Measurements from ENCODE around the gene SZT2.

SZT2 gene

DNA sequence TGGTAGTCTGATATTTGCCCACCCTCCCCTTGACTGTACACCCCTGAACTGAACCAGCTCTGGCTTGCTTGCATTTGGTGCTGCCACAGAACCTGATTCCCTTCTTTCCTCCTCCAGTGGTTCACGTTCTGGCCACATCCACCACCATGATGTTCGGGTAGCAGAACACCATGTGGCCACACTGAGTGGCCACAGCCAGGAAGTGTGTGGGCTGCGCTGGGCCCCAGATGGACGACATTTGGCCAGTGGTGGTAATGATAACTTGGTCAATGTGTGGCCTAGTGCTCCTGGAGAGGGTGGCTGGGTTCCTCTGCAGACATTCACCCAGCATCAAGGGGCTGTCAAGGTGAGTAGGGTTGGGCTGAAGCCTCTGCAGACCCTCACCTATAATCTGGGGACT, 29.1 kb upstream of the SZT2 start:
- no peaks in the 10 kb centered on the region for H3K27me3 ChIP-seq (ENCODE audit: control insufficient read depth in 1 of 2, insufficient read depth in 2 of 2, low read length in 2 of 2)
- no peak overlapping the region for H3K27ac ChIP-seq (ENCODE audit: low read depth, low read length)
- H3K36me3 ChIP-seq (ENCODE audit: control insufficient read depth in 1 of 2, insufficient read depth in 2 of 2, low read length in 2 of 2), result peaks cover 36 to 51% of the 10 kb centered on the region in 2 donors
- H3K9ac ChIP-seq (ENCODE audit: low read depth in 1 of 2, low read length in 2 of 2), result peak overlapping the region in 1 of 2 donors; percentile 18
- H3K9me3 ChIP-seq (ENCODE audit: control insufficient read depth in 1 of 2, low read length in 2 of 2), result no peaks in the 10 kb centered on the region
- peaks cover 42 to 52% of the 10 kb centered on the region in 2 donors for H3K4me1 ChIP-seq (ENCODE audit: control insufficient read depth in 1 of 2, insufficient read depth in 2 of 2, low read length in 2 of 2)
- H3K4me3 ChIP-seq (ENCODE audit: low read depth in 1 of 2, low read length in 2 of 2), result peak overlapping the region; percentile 74 to 77

DNA sequence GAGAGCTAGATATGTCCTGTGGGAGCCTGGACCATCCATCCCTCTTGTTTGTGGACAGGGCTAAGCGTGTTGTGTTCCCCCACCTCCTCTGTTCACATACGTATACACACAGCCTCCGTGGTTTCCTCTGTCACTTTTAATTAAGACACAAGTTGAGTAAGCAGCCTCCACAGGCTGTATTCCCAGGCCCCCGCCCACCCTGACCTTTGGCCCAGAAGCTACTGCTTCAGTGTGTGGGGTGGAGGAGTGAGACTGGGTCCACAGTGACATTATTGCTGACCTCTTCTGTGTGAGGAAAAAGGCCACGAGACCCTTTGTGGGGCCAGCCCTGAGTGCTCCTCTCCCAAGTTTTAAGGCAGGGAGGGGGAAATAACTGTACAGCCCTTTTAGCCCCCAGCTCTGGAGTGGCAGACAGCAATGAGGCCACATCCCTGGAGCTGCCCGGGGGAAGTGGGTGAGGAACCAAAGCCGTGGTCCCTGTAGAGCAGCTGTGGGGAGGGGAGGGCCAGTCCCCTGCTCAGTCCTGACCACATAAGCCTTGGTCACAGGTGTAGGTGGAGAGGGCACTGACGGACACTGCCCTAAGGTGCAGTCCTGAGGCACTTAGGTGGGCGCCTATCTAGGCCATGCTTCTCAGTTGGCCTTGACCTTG, 26.3 kb upstream of the SZT2 start:
- Histone ChIP-seq H3K4me3 (ENCODE audit: low read depth in 1 of 2, low read length in 2 of 2) (peak overlapping the region in 1 of 2 donors; percentile 5), H3K36me3 (ENCODE audit: control insufficient read depth in 1 of 2, insufficient read depth in 2 of 2, low read length in 2 of 2) (peaks cover 36 to 51% of the 10 kb centered on the region in 2 donors), H3K9ac (ENCODE audit: low read depth in 1 of 2, low read length in 2 of 2) (peak overlapping the region in 1 of 2 donors; percentile 11), H3K4me1 (ENCODE audit: control insufficient read depth in 1 of 2, insufficient read depth in 2 of 2, low read length in 2 of 2) (peaks cover 50 to 63% of the 10 kb centered on the region in 2 donors), H3K27ac (ENCODE audit: low read depth, low read length) (no peak overlapping the region), H3K9me3 (ENCODE audit: control insufficient read depth in 1 of 2, low read length in 2 of 2) (no peaks in the 10 kb centered on the region), H3K27me3 (ENCODE audit: control insufficient read depth in 1 of 2, insufficient read depth in 2 of 2, low read length in 2 of 2) (no peaks in the 10 kb centered on the region)

GRCh38 chr1:43363935-43364525, 25.7 kb upstream of the SZT2 start:
- H3K27ac ChIP-seq (ENCODE audit: low read depth, low read length), result no peak overlapping the region
- H3K9ac ChIP-seq (ENCODE audit: low read depth in 1 of 2, low read length in 2 of 2), result no peak overlapping the region
- peaks cover 55 to 67% of the 10 kb centered on the region in 2 donors for H3K4me1 ChIP-seq (ENCODE audit: control insufficient read depth in 1 of 2, insufficient read depth in 2 of 2, low read length in 2 of 2)
- no peaks in the 10 kb centered on the region for H3K27me3 ChIP-seq (ENCODE audit: control insufficient read depth in 1 of 2, insufficient read depth in 2 of 2, low read length in 2 of 2)
- peak overlapping the region in 1 of 2 donors; percentile 5 for H3K4me3 ChIP-seq (ENCODE audit: low read depth in 1 of 2, low read length in 2 of 2)
- H3K9me3 ChIP-seq (ENCODE audit: control insufficient read depth in 1 of 2, low read length in 2 of 2), result no peaks in the 10 kb centered on the region
- H3K36me3 ChIP-seq (ENCODE audit: control insufficient read depth in 1 of 2, insufficient read depth in 2 of 2, low read length in 2 of 2), result peaks cover 36 to 51% of the 10 kb centered on the region in 2 donors

DNA sequence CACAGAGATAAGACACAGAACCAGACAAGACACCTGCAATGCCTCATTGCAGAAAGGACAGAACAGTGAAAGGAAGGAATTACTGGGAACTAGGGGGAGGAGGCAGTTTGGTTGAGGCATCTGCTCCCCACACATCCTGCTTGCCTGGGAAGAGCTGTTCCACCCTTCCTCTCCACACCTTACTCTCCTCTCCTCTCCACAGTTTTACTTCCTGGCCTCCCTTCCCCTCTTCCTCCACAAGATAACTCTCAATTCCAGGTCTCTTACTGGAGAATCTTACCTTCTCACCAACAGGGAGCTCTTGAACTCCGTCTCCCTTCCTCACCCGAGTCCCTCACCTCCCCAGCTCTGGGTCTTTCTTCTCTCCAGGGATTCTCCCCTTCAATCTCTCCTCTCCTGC, 24.0 kb upstream of the SZT2 start:
- H3K36me3 ChIP-seq (ENCODE audit: control insufficient read depth in 1 of 2, insufficient read depth in 2 of 2, low read length in 2 of 2), result peaks cover 34 to 49% of the 10 kb centered on the region in 2 donors
- H3K27ac ChIP-seq (ENCODE audit: low read depth, low read length), result no peak overlapping the region
- no peaks in the 10 kb centered on the region for H3K27me3 ChIP-seq (ENCODE audit: control insufficient read depth in 1 of 2, insufficient read depth in 2 of 2, low read length in 2 of 2)
- H3K9me3 ChIP-seq (ENCODE audit: control insufficient read depth in 1 of 2, low read length in 2 of 2), result no peaks in the 10 kb centered on the region
- peak overlapping the region; percentile 58 to 59 for H3K9ac ChIP-seq (ENCODE audit: low read depth in 1 of 2, low read length in 2 of 2)
- peaks cover 39 to 52% of the 10 kb centered on the region in 2 donors for H3K4me1 ChIP-seq (ENCODE audit: control insufficient read depth in 1 of 2, insufficient read depth in 2 of 2, low read length in 2 of 2)
- peak overlapping the region; percentile 90 to 92 for H3K4me3 ChIP-seq (ENCODE audit: low read depth in 1 of 2, low read length in 2 of 2)

DNA sequence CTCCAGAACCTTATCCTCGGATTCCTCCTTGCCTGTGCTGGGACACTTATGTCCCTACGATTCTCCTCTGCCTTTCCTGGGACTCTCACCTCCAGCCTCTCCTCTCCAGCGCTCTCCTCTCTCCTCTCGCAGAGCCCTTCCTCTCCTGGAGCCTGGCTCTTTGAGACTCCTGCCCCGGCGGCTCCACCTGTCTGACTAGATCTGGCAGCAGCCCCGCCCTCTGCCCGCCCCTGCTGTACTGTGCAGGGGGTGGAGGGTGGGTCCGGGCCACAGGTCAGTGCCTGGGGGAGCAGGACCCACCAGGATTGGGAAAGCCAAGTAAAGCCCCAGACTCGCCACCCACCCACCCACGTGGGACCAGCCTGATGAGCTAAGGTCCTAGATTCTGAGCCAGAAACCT, 23.5 kb upstream of the SZT2 start:
- Histone ChIP-seq H3K9ac (ENCODE audit: low read depth in 1 of 2, low read length in 2 of 2) (peak overlapping the region; percentile 96 to 99), H3K27ac (ENCODE audit: low read depth, low read length) (no peak overlapping the region), H3K36me3 (ENCODE audit: control insufficient read depth in 1 of 2, insufficient read depth in 2 of 2, low read length in 2 of 2) (peaks cover 29 to 44% of the 10 kb centered on the region in 2 donors)

DNA sequence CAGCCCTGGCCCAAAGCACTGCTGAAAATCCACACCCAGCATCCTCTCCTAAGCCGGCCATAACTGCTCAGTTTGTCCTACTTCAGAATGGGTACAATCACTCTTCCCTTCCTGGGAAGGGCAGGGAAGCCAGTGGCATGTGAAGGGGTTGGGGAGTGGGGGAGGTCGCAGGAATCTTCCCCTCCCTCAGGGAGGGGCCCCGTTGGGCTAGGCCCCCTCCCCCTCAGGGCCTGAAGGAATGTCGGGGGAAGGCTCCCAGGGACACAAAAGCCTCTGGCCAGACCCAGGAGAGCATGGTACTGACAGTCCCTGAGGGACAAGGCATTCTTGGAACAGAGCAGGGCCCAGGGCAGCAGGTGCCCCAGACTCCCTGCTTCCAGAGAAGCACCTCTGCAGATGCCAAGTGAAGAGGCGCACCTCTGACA, 23.1 kb upstream of the SZT2 start:
- Histone ChIP-seq H3K4me1 (ENCODE audit: control insufficient read depth in 1 of 2, insufficient read depth in 2 of 2, low read length in 2 of 2) (peaks cover 36 to 43% of the 10 kb centered on the region in 2 donors), H3K4me3 (ENCODE audit: low read depth in 1 of 2, low read length in 2 of 2) (peak overlapping the region; percentile 90 to 92), H3K36me3 (ENCODE audit: control insufficient read depth in 1 of 2, insufficient read depth in 2 of 2, low read length in 2 of 2) (peaks cover 26 to 40% of the 10 kb centered on the region in 2 donors), H3K9ac (ENCODE audit: low read depth in 1 of 2, low read length in 2 of 2) (peak overlapping the region; percentile 96 to 99), H3K27me3 (ENCODE audit: control insufficient read depth in 1 of 2, insufficient read depth in 2 of 2, low read length in 2 of 2) (no peaks in the 10 kb centered on the region), H3K27ac (ENCODE audit: low read depth, low read length) (peak overlapping the region; percentile 94), H3K9me3 (ENCODE audit: control insufficient read depth in 1 of 2, low read length in 2 of 2) (no peaks in the 10 kb centered on the region)

More for the DNA sequence above, 23.5 kb upstream of the SZT2 start:
- H3K4me1 ChIP-seq (ENCODE audit: control insufficient read depth in 1 of 2, insufficient read depth in 2 of 2, low read length in 2 of 2), result peaks cover 36 to 47% of the 10 kb centered on the region in 2 donors
- H3K4me3 ChIP-seq (ENCODE audit: low read depth in 1 of 2, low read length in 2 of 2), result peak overlapping the region; percentile 90 to 92
- no peaks in the 10 kb centered on the region for H3K9me3 ChIP-seq (ENCODE audit: control insufficient read depth in 1 of 2, low read length in 2 of 2)
- no peaks in the 10 kb centered on the region for H3K27me3 ChIP-seq (ENCODE audit: control insufficient read depth in 1 of 2, insufficient read depth in 2 of 2, low read length in 2 of 2)

GRCh38 chr1:43367026-43367903, 22.4 kb upstream of the SZT2 start:
- H3K9me3 ChIP-seq (ENCODE audit: control insufficient read depth in 1 of 2, low read length in 2 of 2), result no peaks in the 10 kb centered on the region
- H3K36me3 ChIP-seq (ENCODE audit: control insufficient read depth in 1 of 2, insufficient read depth in 2 of 2, low read length in 2 of 2), result peaks cover 20 to 33% of the 10 kb centered on the region in 2 donors
- no peaks in the 10 kb centered on the region for H3K27me3 ChIP-seq (ENCODE audit: control insufficient read depth in 1 of 2, insufficient read depth in 2 of 2, low read length in 2 of 2)
- H3K27ac ChIP-seq (ENCODE audit: low read depth, low read length), result peak overlapping the region; percentile 94
- peak overlapping the region; percentile 90 to 92 for H3K4me3 ChIP-seq (ENCODE audit: low read depth in 1 of 2, low read length in 2 of 2)
- peaks cover 36 to 42% of the 10 kb centered on the region in 2 donors for H3K4me1 ChIP-seq (ENCODE audit: control insufficient read depth in 1 of 2, insufficient read depth in 2 of 2, low read length in 2 of 2)
- H3K9ac ChIP-seq (ENCODE audit: low read depth in 1 of 2, low read length in 2 of 2), result peak overlapping the region; percentile 96 to 99

DNA sequence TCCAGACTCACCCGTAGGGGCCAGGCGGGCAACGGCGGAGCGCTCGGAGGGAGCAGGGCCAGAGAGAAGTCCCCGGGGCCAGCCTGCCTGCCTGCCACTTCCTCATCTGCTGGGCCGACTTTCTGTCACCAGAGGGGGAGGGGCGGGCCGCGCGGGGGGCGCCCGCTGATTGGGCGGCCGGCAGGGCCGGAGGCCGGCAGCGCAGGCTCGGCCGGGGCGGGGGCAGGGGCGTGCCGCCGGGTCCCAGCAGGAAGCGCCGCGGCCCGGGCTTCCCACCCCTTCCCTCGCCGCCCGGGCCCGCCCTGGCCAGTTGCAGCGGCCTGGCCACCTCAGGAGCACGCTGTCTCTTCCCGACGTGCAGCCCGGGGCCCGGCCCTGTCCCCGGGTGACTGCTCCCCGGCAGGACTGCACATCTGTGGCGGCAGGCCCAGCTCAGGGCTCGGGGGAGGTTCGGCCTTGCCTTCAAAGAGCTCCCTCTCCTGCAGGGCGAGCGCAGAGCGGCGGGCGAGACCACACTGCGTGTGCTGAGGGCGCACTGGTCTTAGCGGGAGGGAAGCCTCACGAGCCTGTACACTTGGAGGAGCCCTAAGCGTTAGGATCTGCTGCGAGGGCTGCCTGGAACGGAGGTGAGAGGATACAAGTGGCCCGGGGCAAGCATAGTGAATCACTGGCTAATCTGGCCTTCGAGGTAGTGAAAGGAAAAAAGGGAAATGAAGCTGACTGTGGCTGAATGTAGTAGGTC, 21.6 kb upstream of the SZT2 start, which contains the start of gene ELOVL1:
Gene ELOVL1, minus strand, starts transcription at position 108 of the 742 bp plus-strand sequence. CDS start 2,402 bp downstream, outside the sequence.
- H3K4me3 ChIP-seq (ENCODE audit: low read depth in 1 of 2, low read length in 2 of 2), result peak within 1 kb of the TSS; percentile 90 to 92
- H3K27ac ChIP-seq (ENCODE audit: low read depth, low read length), result peak within 1 kb of the TSS; percentile 94
- peaks cover 37 to 42% of the 10 kb centered on the region in 2 donors for H3K4me1 ChIP-seq (ENCODE audit: control insufficient read depth in 1 of 2, insufficient read depth in 2 of 2, low read length in 2 of 2)
- no peaks in the 10 kb centered on the region for H3K9me3 ChIP-seq (ENCODE audit: control insufficient read depth in 1 of 2, low read length in 2 of 2)
- peak within 1 kb of the TSS; percentile 96 to 99 for H3K9ac ChIP-seq (ENCODE audit: low read depth in 1 of 2, low read length in 2 of 2)
- peaks cover 20 to 25% of the 10 kb centered on the region in 2 donors for H3K36me3 ChIP-seq (ENCODE audit: control insufficient read depth in 1 of 2, insufficient read depth in 2 of 2, low read length in 2 of 2)
- no peaks in the 10 kb centered on the region for H3K27me3 ChIP-seq (ENCODE audit: control insufficient read depth in 1 of 2, insufficient read depth in 2 of 2, low read length in 2 of 2)

DNA sequence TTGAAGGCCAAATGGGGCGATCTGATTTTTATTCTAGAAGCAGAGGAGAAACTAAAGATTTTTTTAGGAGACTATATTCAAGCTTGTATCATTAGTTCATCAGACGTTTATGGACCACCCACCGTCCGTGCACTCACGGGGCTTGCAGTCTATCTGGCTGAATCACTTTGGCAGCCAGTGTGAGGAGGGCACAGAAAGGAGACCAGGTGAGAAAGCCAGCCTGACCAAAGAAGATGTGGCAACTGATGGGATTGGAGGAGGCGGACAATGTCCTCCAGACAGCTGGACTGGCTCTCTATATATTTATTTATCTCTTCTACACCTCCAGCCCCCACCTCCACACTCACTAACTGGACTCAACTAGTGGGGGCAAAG, 21.1 kb upstream of the SZT2 start:
- Histone ChIP-seq H3K9me3 (ENCODE audit: control insufficient read depth in 1 of 2, low read length in 2 of 2) (no peaks in the 10 kb centered on the region), H3K4me1 (ENCODE audit: control insufficient read depth in 1 of 2, insufficient read depth in 2 of 2, low read length in 2 of 2) (peaks cover 37 to 41% of the 10 kb centered on the region in 2 donors), H3K9ac (ENCODE audit: low read depth in 1 of 2, low read length in 2 of 2) (peak overlapping the region; percentile 74 to 89), H3K4me3 (ENCODE audit: low read depth in 1 of 2, low read length in 2 of 2) (peak overlapping the region; percentile 67 to 79), H3K27ac (ENCODE audit: low read depth, low read length) (peak overlapping the region; percentile 87), H3K27me3 (ENCODE audit: control insufficient read depth in 1 of 2, insufficient read depth in 2 of 2, low read length in 2 of 2) (no peaks in the 10 kb centered on the region), H3K36me3 (ENCODE audit: control insufficient read depth in 1 of 2, insufficient read depth in 2 of 2, low read length in 2 of 2) (peaks cover 17 to 19% of the 10 kb centered on the region in 2 donors)
